EH (cell line): ENCODE data around the gene RBM17.

Experiments used
- DNase-seq: peaks from one replicate; pipeline ENCODE4 v3.0.0-alpha.2; 2015; ENCODE audit warnings: low read depth

Gene RBM17

DNA sequence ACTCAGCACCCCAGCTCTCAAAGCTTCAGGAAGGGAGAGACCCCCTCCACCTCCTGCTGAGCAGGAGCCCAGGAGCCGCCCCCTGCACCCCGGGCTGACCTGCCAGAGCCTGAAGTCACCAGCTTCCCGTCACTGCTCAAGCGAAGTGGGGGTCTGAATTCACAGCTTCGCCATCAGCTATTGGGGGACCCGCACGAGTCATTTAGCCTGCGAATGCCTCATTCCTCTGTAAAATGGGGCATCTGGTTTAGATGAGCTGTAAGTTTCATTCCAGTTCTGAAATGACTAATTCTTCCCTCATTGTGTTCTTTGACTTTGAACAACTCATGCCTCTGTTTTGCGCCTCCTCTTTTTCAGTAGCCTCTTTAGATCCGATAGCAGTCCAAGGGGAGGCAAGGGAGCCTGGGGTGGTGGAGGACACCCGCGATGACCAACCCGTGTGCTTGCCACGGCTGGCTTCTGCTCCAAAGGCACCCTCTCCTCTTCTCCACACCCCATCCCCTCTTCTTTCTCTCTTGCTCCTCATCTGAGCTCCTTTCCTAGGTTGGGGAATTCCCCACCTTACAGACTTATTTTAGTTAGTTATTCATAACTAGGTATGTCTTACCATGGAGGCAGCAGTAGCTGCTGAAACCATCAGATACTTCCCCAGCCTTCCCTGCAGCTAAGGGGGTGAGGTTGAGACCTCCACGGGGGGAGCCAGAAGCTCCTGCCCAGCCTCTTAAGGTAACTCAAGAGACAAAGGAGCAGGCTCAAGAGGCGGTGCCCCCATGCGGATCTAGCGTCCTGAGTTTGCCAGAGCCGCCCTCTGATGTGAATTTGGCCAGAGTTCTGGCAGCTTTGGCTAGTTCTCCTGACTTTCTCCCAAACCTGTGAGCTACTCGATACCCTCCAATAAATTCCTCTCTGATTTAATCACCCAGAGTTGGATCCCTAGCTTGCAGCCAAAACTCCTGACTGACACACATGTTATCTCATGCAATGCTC, 47.7 kb downstream of the RBM17 start:
- DNase-seq = peak; percentile 85

DNA sequence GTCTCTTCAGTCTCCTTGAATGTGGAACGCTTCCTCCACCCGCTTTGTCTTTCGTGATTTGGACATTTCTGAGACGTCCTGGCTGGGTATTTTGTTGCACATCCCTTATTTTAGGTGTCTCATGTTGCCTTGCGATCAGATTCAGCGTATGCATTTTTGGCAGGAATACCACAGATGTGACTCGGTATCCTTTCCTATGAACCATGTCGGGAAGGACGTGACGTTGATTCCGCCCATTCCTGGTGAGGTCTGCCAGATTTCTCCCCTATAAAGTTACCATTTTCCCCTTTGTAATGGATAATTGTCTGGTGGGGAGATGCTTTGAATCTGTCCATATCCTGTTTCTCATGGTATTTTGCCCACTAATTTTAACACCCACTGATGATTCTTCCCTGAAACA, 49.6 kb downstream of the RBM17 start:
- DNase-seq = no peak

GRCh38 chr10:6139470-6139869, 50.6 kb downstream of the RBM17 start:
- no peak for DNase-seq

GRCh38 chr10:6140141-6140841, 51.5 kb downstream of the RBM17 start:
- DNase-seq = no peak

DNA sequence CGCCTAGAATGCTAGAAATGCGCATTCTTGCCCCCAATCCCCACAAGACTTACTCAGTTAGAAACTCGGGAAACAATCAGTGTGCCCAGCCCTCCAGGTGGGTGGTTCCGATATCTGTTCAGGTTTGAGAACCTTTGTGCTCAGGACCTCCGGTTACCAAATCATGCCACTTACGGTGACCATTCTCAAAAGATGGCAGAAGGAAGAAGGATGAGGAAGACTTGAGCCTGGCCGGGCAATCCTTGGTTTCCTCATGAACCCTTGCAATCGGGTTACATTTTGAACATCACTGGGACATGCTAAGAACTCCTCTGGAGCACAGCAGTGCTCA, 52.1 kb downstream of the RBM17 start:
- DNase-seq = no peak

GRCh38 chr10:6141296-6142151, 52.7 kb downstream of the RBM17 start:
- peak; percentile 91 for DNase-seq

- peak; percentile 9 for DNase-seq
These were observed 53.4 kb downstream of the RBM17 start for GRCh38 chr10:6142186-6142585.

GRCh38 chr10:6142644-6143043, 53.8 kb downstream of the RBM17 start:
- DNase-seq = no peak

DNA sequence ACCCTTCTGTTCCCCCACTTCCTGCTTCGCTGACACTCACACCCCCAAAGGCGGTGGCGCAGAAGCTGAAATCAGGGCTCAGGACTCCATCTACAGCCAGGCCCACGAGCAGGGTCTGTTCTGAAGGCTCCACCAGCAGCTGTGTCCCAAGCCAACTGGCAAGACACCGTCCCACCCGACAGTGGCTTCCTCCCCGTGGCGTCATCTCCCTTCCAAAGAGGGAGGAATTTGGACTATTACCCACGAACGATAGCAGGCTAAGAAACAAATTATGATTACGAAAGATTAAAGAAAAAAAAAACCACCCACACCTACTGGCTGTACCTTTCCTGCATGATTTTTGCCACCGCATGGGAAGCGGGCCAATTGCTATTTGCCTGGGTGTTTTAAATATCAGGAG, 54.3 kb downstream of the RBM17 start:
- no peak for DNase-seq

- DNase-seq = peak; percentile 85
These were observed 55.8 kb downstream of the RBM17 start for GRCh38 chr10:6144406-6145165.

DNA sequence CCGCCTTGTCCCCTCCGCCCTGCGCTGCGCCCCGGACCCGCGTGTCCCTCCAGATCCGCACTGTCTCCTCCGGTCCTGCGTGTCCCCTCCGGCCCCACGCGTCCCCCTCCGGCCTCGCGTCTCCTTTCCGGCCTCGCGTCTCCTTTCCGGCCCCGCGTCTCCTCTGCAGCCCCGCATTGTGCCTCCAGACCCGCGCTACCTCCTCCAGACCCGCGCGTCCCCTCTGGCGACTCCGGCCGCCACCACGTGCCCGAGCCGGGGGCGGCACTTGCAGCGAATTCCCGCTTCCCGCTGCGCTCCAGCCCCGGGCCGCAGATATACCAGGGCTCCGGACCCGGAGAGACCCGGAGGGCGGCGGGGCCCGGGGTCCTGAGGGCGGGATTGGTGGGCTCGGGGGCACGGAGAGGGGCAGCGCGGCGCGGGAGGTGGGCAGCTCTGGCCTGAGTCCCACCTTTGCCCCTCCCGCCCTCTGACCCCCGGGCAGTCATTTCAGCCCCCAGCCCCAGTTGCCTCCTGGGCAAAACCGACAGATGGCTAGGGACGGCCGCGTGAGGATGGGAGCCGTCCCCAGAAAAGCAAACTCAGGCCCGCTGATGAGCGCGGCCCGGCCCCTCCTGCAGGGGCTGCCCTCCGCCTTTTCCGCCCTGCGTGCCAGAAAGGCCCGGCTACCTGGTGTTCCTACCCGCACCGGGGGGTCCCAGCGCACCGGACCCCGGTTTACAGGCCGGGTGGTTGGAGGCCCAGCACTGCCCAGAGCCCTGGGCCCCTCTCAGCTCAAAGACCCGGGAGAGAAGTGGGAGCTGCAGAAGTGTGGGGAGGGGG, 56.5 kb downstream of the RBM17 start:
- DNase-seq = peak; percentile 30

- no peak for DNase-seq
These were observed 57.4 kb downstream of the RBM17 start for GRCh38 chr10:6146013-6146785.

DNA sequence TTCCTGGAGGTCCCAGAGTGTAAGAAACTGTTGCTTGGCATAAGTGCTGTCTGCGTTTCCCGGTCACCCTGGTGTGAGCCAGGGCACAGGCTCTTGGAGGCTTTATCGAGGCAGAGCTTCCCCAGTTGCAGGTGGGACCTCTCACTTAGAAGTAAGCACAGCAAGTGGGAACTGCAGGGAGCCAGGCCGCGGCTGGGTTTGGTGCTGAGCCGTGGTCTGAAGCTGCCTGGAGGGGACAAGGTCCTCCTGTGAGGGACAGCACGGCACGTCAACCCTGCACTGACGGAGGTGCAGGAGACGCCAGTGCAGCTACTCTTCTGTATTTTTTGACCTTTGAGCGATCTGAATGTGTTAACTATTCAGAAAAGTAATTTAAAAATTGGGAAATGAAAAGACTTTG, 58.1 kb downstream of the RBM17 start:
- DNase-seq = no peak

- DNase-seq = no peak
These were observed 59.4 kb downstream of the RBM17 start for GRCh38 chr10:6148251-6148701.

DNA sequence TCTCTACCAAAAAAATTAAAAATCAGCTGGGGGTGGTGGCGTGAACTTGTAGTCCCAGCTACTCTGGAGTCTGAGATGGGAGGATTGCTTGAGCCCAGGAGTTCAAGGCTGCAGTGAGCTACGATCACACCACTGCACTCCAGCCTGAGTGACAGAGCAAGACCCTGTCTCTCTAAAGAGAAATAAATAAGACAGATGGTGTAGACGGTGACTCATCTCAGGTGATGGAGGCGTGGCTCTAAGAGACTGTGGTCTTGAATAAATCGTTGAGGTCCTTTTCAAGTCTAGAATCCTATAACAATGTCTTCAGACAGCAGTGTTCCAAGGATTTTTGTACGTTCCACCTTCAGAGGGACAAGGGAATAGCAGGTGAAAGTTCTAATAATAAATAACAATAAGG, 60.1 kb downstream of the RBM17 start:
- DNase-seq = no peak

DNA sequence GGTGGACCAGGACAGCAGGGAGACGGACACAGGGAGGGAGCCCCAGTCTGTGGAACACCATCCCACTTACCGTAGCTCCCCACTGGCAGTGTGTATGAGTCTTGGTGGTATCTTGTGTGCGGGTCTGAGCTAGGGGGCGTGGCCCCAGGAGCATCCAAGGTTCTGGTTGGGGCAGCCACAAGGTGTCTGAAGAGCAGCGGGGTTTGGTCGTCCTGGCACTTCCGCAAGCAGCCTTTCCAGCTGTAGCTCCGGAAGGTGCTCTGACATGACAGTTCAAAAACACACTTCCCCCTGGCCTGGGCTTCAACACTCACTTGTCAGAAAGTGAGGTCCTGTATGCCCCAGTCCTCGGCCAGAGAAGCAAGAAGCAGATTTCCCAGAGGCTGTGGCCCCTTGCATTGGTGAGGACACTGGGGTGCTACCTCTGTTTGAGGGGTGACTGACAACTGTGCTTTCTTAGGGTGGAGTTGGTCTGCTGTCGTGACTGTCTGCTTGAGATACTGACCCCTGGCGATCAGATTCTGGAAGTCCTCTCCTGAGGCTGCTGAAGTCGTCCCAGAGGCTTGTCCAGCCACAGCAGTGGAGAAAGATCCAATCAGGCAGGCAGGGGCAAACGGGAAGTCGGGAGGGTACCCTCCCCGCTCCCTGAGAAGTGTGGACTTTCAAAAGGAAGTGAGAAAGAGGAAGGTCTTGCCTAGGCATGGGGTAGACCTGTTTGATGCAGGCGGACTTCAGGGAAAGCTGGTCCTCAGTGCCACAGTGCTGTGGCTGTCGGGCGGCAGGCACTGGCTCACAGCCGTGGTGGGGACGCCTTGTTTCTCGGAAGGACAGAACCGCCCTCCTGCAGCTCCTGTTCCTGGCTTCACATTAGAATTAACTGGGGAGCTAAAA, 62.5 kb downstream of the RBM17 start:
- peak; percentile 66 for DNase-seq

GRCh38 chr10:6153845-6154244, 65.0 kb downstream of the RBM17 start:
- no peak for DNase-seq

DNA sequence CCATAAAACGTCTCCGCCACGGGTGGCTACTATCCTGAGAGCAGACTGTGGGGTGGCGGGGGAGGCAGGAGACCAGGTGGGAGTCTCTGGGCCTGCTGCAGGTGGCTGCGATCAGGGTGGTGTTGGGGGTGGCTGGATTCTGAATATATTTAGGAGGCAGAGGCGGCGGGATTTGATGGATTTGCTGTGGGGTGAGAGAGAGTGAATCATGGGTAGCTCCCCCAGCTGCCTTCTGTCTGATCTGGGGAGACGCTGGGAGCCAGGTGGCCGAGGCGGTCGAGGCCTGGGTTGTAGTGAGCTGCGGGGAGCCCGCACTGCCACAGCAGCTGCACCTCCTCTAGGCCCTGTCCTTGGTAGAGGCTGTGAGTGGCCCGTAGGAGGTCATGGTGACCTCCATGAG, 65.7 kb downstream of the RBM17 start:
- no peak for DNase-seq

DNA sequence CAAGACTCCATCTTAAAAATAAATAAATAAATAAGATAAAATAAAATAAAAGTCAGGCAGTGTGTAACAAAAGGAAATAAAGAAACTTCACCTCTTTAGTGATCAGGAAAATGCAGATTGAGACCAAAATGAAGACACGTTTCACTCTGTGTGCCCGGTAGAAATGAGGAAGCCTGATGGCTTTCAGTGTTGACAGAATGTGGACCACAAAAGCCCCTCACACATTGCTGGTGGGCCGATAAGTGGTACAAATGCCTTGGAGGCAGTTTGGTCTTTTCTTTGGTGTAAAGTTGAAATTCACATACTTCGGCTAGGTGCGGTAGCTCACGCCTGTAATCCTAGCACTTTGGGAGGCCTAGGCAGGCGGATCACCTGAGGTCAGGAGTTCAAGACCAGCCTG, 69.4 kb downstream of the RBM17 start:
- DNase-seq = no peak
